Retinal pigment epithelial cell (primary cell): ENCODE measurements around the gene PRXL2A.
A peak's percentile ranks its signal among the peaks of the same experiment; 100 is the strongest.

Source experiments
- DNase-seq: peaks from one replicate; pipeline ENCODE4 v3.0.0-alpha.2; 2010; ENCODE audit warnings: low read depth
- H3K4me3 ChIP-seq: 2 replicates; pipeline ENCODE4 v1.5.1; 2011; ENCODE audit warnings: mild to moderate bottlenecking, low read length, control low read depth, moderate library complexity
- CTCF ChIP-seq: conservative IDR thresholded peaks from 2 replicates; pipeline ENCODE4 v1.5.1; 2011; ENCODE audit warnings: low read depth, low read length, control low read depth, inconsistent platforms

PRXL2A gene

GRCh38 chr10:80405035-80405434 is 3.3 kb upstream of the PRXL2A start:
- DNase-seq: no peak
- no peak for TF ChIP-seq CTCF
- H3K4me3 ChIP-seq: no peak overlapping the region

GRCh38 chr10:80405626-80406025 is 2.7 kb upstream of the PRXL2A start:
- DNase-seq: no peak
- TF ChIP-seq CTCF: no peak
- H3K4me3 ChIP-seq: no peak overlapping the region

- no peak for DNase-seq
- TF ChIP-seq CTCF: no peak
- H3K4me3 ChIP-seq: no peak overlapping the region
Observed at GRCh38 chr10:80406204-80406603, 2.1 kb upstream of the PRXL2A start.

- peak overlapping the region; percentile 75 for H3K4me3 ChIP-seq
Observed at GRCh38 chr10:80407812-80408241, 524 bp upstream of the PRXL2A start.

GRCh38 chr10:80409121-80409520 is 770 bp downstream of the PRXL2A start:
- no peak for TF ChIP-seq CTCF
- H3K4me3 ChIP-seq: peak overlapping the region; percentile 75
- DNase-seq: no peak

More at GRCh38 chr10:80407812-80408241, 524 bp upstream of the PRXL2A start:
- DNase-seq: no peak
- TF ChIP-seq CTCF: no peak

GRCh38 chr10:80410122-80410521 is 1.8 kb downstream of the PRXL2A start:
- DNase-seq: no peak
- TF ChIP-seq CTCF: no peak
- peak overlapping the region; percentile 75 for H3K4me3 ChIP-seq

GRCh38 chr10:80410578-80411145 is 2.3 kb downstream of the PRXL2A start:
- DNase-seq: no peak
- TF ChIP-seq CTCF: no peak
- H3K4me3 ChIP-seq: peak overlapping the region; percentile 75
